Omental fat pad (tissue), 4 donors: ENCODE measurements around the gene CDIPT. TPM values are rescaled to one million over a fixed set of nuclear protein-coding genes. Genes with fewer than 3 reads are reported as not detected.

Experiments
- ATAC-seq: fragments of 150-250 bp; one replicate; pipeline ENCODE4 v1.9.1; 2016; ENCODE audit warnings: mild to moderate bottlenecking, moderate library complexity; ENCODE audit not compliant: low FRiP score
- DNase-seq: peaks from one replicate; pipeline ENCODE4 v3.0.0-alpha.2; 2019; ENCODE audit warnings: low spot score
- total RNA-seq, 4 donors: library from RNA; depleted of rRNA; stranded (reverse); fragments of >200 nt; gene quantifications; one replicate each; pipeline ENCODE4 v1.1.0, GENCODE V29; 2016
- TF ChIP-seq, protein P1 (sequence below), 3 donors: fragments of 450-650 bp; IDR thresholded peaks; one replicate each; pipeline ENCODE4 v1.5.1; 2016 to 2017; ENCODE audit warnings: antibody characterized with exemption in 3 of 3, mild to moderate bottlenecking in 3 of 3, moderate library complexity in 2 of 3

Gene CDIPT
- total RNA-seq, 4 donors from 2014 or later, result 101 to 156 (median 104) TPM

DNA sequence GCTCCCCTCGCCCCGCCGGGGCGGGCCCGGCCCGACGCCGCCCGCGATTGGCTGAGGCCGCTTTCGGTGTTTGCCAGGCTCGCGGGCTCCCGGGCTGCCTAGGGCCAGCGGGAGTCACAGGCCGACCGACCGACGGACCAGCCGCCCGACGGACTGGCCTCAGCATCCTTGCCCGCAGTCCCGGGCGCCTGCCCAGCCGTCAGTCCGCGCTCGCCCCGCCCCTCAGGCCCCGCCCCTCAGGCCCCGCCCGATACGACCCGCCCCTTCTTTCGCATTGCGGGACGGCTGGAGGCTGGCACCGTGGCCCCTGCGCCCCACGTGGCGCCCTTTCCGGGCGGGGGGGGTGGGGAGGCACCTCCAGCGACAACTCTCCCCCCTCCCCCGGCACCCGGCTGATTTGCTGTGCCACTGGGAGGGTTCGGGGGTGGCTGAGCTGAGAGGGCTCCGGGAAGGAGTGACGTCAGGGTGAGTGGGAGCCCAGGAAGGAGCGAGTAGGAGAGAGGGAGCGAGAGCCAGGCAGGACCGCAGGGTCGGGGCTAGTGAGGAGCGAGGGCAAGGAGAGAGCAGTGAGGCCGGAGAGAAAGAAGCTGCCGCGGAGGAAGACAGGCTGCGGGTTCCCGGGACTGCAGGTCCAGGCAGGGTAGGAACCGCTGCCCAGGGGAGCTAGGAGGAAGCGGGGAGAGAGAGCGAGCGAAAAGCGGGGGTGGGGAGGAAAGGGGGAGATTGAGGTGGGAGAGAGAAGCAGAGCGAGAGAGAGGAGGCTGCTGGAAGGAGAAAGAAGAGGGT lies 37.3 kb upstream of the CDIPT start, which contains the start of gene ASPHD1:
ASPHD1 (plus strand) TSS at position 387 of the 786 bp plus-strand sequence. CDS start 484 bp downstream, outside the sequence.
- TF ChIP-seq, protein P1, sequence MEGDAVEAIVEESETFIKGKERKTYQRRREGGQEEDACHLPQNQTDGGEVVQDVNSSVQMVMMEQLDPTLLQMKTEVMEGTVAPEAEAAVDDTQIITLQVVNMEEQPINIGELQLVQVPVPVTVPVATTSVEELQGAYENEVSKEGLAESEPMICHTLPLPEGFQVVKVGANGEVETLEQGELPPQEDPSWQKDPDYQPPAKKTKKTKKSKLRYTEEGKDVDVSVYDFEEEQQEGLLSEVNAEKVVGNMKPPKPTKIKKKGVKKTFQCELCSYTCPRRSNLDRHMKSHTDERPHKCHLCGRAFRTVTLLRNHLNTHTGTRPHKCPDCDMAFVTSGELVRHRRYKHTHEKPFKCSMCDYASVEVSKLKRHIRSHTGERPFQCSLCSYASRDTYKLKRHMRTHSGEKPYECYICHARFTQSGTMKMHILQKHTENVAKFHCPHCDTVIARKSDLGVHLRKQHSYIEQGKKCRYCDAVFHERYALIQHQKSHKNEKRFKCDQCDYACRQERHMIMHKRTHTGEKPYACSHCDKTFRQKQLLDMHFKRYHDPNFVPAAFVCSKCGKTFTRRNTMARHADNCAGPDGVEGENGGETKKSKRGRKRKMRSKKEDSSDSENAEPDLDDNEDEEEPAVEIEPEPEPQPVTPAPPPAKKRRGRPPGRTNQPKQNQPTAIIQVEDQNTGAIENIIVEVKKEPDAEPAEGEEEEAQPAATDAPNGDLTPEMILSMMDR (IDR thresholded peaks at IDR 0.05), result no peak
- peak; percentile 86 for ATAC-seq
- DNase-seq, result peak; percentile 55

DNA sequence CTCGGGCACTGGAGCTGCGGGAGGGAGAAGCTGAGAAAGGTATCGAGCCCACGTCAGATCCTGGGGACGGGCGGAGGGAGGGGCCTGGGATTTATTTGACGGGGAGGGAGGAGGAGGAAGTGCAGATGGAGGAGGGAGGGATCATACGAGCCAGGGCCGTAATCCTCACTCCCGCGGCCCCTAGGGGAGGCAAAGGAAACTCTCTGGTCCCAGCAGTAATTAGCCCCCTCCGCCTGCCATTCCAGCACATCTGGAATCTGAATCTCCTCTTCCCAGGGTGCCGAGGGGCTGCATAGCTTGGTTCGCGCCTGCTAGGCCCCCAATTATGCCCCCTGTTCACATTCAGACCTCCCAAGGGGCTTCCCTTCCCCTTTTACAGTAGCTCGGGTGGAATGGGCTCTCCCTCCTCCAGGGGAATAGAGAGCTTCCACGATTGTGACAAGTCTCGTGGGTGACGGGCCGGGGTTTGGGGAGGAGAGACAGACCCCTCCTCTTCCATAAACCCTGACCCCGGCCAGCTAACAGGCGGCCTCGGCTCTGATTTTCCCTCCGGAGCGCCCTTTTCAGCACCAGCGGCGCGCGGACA lies 36.6 kb upstream of the CDIPT start, which contains the start of gene SEZ6L2:
SEZ6L2 (minus strand) TSS at position 35 of the 586 bp plus-strand sequence. CDS start 531 bp downstream, outside the sequence.
- ATAC-seq (peak; percentile 85), DNase-seq (peak; percentile 38)
- TF ChIP-seq, protein P1 (IDR thresholded peaks at IDR 0.05), result no peak

DNA sequence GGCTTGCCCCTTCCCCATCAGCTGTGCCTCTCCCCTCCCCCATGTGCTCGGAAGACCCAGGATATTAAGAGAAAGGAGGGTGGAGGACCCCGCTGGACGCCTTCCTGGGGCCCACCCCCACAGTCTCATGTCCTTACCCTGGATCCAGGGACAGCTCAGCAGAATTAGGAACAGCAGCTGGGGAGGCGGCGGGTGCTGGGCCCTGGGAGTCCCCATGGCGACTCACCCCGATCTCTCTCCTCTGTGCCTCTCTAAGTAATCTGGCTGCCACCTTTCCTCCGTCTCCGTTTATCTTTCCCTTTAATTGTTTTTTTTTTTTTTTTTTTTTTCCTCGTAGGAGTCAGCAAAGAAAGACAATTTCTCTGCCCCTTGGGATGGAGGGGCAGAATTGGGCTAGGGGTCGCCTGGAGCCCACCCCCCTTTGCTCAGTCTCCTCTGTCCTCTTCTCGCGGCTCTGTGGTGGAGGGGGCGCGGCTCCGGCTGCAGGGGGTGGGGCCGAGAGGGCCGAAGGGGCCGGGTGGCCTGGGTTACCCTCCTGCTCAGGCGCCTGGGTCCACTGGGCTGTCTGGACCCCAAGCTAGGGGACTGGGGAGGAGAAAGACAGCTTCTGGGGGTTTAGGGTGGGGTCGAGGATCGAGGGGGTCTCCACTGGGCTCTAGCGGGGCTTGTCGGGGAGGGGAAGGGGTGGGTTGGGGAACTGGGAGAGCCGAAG lies 35.9 kb upstream of the CDIPT start:
- ATAC-seq (peak; percentile 42), DNase-seq (no peak)
- TF ChIP-seq, protein P1 (IDR thresholded peaks at IDR 0.05), result no peak

DNA sequence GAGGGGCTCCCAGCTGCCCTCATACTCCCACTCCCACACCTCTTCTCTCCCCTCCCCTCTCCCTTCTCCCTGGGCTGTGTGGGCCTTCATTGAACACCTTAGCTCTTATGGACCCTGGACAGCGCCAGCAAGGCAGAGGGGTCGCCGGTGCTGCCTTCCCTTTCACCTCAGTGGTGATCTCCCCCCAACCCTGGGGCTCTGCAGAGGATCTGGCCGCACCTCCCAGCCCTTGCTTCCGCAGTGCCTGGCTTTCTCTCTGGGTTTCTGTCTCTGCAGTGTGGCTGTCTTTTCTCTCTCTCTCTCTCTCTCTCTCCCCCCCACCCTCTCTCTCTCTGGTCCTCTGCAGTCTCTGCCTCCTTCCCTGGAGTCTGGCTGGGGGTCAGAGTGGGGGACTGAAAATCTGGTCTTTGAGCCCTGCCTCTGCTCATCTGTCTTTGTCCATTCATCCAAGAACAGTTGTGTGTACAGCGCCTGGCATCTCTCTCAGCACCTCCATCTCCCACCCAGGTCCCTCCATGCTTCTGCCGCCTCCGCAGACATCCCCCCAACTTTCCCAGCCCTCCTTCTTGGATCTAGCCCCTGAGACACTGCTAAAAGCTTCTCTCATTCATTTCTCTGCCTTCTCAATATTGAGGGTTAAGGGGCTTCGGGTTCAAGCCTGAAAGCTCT lies 35.2 kb upstream of the CDIPT start:
- DNase-seq (no peak), ATAC-seq (no peak)
- TF ChIP-seq, protein P1 (IDR thresholded peaks at IDR 0.05), result no peak

DNA sequence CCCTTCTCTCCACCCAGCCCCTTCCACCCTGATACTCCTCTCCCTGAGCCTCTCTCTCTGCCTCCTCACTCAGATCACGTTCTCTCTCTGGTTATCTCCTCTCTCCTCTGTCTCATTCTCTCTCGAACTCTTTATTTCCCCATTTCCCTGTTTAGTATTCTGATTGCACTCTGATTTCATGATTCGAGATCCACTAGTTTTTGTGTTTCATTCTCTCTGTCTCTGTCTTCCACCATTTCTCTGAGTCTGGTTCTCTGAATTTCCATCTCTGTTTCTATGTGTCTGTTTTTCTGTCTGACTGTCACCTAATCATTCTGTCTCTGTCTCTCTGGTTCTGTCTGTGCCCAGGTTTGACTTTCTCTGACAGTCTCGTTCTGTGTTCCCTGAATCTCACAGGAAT lies 34.3 kb upstream of the CDIPT start:
- TF ChIP-seq, protein P1 (IDR thresholded peaks at IDR 0.05), result no peak
- no peak for ATAC-seq
- DNase-seq, result no peak

DNA sequence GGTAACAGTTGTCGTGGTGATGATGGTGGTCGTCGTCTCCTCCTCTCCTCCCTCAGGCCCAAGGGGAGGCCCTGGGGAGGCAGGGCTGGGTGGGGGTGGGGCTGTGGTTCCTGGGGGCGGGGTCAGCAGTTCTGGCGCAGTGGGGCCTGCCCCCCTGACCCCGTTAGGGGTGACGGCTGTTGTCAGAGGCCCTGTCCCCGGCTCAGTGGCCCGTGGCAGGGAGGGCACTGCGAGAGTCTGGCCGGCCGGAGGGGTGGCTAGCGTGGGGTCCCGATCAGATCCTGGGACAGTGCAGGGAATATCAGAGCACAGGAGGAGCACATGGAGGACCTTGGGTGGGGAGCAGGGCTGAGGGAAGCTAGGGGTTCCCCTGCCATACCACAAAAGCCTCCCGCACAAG lies 33.8 kb upstream of the CDIPT start:
- TF ChIP-seq, protein P1 (IDR thresholded peaks at IDR 0.05), result no peak
- ATAC-seq (no peak), DNase-seq (no peak)
